CD14-positive monocyte (primary cell): ENCODE measurements around the gene CCDC88C. TPM values are rescaled to one million over a fixed set of nuclear protein-coding genes. Genes with fewer than 3 reads are reported as not detected.

Source experiments
- DNase-seq, 3 donors: peaks; one replicate each; pipeline ENCODE4 v3.0.0-alpha.2; 2011 to 2022
- H2AFZ ChIP-seq: 2 replicates; pipeline ENCODE4 v1.6.0; 2012; ENCODE audit warnings: mild to moderate bottlenecking, low read depth, low read length, inconsistent platforms; ENCODE audit not compliant: insufficient read depth, poor library complexity, severe bottlenecking
- H3K27ac ChIP-seq, 2 donors: 1 replicate in 1 of 2; 2 replicates in 1 of 2; pipeline ENCODE4 v1.5.1; 2012 to 2013; ENCODE audit warnings: low read length in 2 of 2, control low read depth in 1 of 2, inconsistent platforms in 1 of 2, low read depth in 1 of 2, mild to moderate bottlenecking in 1 of 2
- H3K27me3 ChIP-seq, 2 donors: one replicate each; pipeline versions ENCODE4 v1.6.0 to v1.6.1; 2011 to 2013; ENCODE audit warnings: low read length in 2 of 2; ENCODE audit not compliant: control insufficient read depth in 2 of 2, insufficient read depth in 2 of 2
- H3K36me3 ChIP-seq, 2 donors: replicated peaks in 1 of 2; 1 replicate in 1 of 2; 2 replicates in 1 of 2; pipeline versions ENCODE4 v1.5.1 to v1.6.1; 2012 to 2013; ENCODE audit warnings: low read length in 2 of 2, control low read depth in 1 of 2, inconsistent platforms in 1 of 2, mild to moderate bottlenecking in 1 of 2; ENCODE audit not compliant: insufficient read depth in 2 of 2, control insufficient read depth in 1 of 2
- H3K4me1 ChIP-seq, 2 donors: 1 replicate in 1 of 2; 2 replicates in 1 of 2; pipeline versions ENCODE4 v1.5.1 to v1.6.1; 2012 to 2013; ENCODE audit warnings: low read length in 2 of 2, control low read depth in 1 of 2, inconsistent platforms in 1 of 2, mild to moderate bottlenecking in 1 of 2, moderate library complexity in 1 of 2; ENCODE audit not compliant: insufficient read depth in 2 of 2, control insufficient read depth in 1 of 2
- H3K4me2 ChIP-seq: replicated peaks from 2 replicates; pipeline ENCODE3; 2012; ENCODE audit warnings: low read length, moderate library complexity, mild to moderate bottlenecking; ENCODE audit not compliant: poor library complexity, severe bottlenecking; ENCODE audit errors: extremely low read depth
- H3K4me3 ChIP-seq, 3 experiments: fragments of 200-600 bp in 1 of 3; sonication (generic) in 1 of 3; replicated peaks in 1 of 3; 1 replicate in 2 of 3; 2 replicates in 1 of 3; pipeline ENCODE4 v1.5.1; 2011 to 2013; ENCODE audit warnings: low read length in 3 of 3, mild to moderate bottlenecking in 3 of 3, control low read depth in 2 of 3, low read depth in 2 of 3, inconsistent platforms in 1 of 3, moderate library complexity in 1 of 3
- H3K79me2 ChIP-seq: 2 replicates; pipeline ENCODE4 v1.6.0; 2012; ENCODE audit warnings: mild to moderate bottlenecking, control low read depth, inconsistent platforms, low read length, moderate library complexity; ENCODE audit not compliant: insufficient read depth
- H3K9ac ChIP-seq: 2 replicates; pipeline ENCODE4 v1.6.0; 2017; ENCODE audit warnings: low read length, mild to moderate bottlenecking; ENCODE audit not compliant: insufficient read depth, poor library complexity, severe bottlenecking
- H3K9me3 ChIP-seq, 2 donors: replicated peaks in 1 of 2; 1 replicate in 1 of 2; 2 replicates in 1 of 2; pipeline versions ENCODE4 v1.5.1 to v1.6.1; 2012 to 2013; ENCODE audit warnings: low read length in 2 of 2, control low read depth in 1 of 2; ENCODE audit not compliant: control insufficient read depth in 1 of 2, insufficient read depth in 1 of 2
- H4K20me1 ChIP-seq: 2 replicates; pipeline ENCODE4 v1.6.0; 2012; ENCODE audit warnings: mild to moderate bottlenecking, low read length, control low read depth, moderate library complexity; ENCODE audit not compliant: insufficient read depth
- H3K27ac Mint-ChIP-seq, 7 donors: one replicate each; pipeline ENCODE4 v1.8.0; 2020; ENCODE audit warnings: mild to moderate bottlenecking in 7 of 7, mixed read lengths in 7 of 7, moderate library complexity in 6 of 7, inconsistent platforms in 2 of 7
- H3K27me3 Mint-ChIP-seq, 3 donors: one replicate each; pipeline ENCODE4 v1.8.0; 2021 to 2022; ENCODE audit warnings: low read depth in 3 of 3, mild to moderate bottlenecking in 3 of 3, mixed read lengths in 3 of 3, moderate library complexity in 3 of 3, inconsistent platforms in 1 of 3
- H3K36me3 Mint-ChIP-seq, 2 donors: one replicate each; pipeline ENCODE4 v1.8.0; 2020; ENCODE audit warnings: mixed read lengths in 2 of 2, inconsistent platforms in 1 of 2, mild to moderate bottlenecking in 1 of 2
- H3K4me1 Mint-ChIP-seq: one replicate; pipeline ENCODE4 v1.8.0; 2020; ENCODE audit warnings: mild to moderate bottlenecking, mixed read lengths
- H3K4me3 Mint-ChIP-seq, 2 donors: one replicate each; pipeline ENCODE4 v1.8.0; 2020; ENCODE audit warnings: mild to moderate bottlenecking in 2 of 2, mixed read lengths in 2 of 2, moderate library complexity in 1 of 2
- H3K9me3 Mint-ChIP-seq, 7 donors: one replicate each; pipeline ENCODE4 v1.8.0; 2020 to 2022; ENCODE audit warnings: mixed read lengths in 7 of 7, mild to moderate bottlenecking in 6 of 7, moderate library complexity in 6 of 7, inconsistent platforms in 2 of 7
- WGBS: methylation state at CpG from one replicate; pipeline ENCODE4 v1.1.5; 2013; ENCODE audit warnings: missing lambda C conversion rate; ENCODE audit not compliant: insufficient coverage; 5-methylcytosine and 5-hydroxymethylcytosine counted together
- intact Hi-C, 2 donors: fragments of 100-400 bp; cut with micrococcal nuclease; formaldehyde crosslinking; loops; one replicate each; pipeline versions ENCODE4 v1.15.0 to v1.15.1; 2023
- polyA plus RNA-seq, 3 donors: library from polyadenylated mRNA; depleted of rRNA in 1 of 3; unstranded in 2 of 3; stranded (reverse) in 1 of 3; fragments of 300-500 nt in 2 of 3; fragments of >200 nt in 1 of 3; fragmentation: Illumina TruSeq in 2 of 3; gene quantifications; 1 replicate in 2 of 3; 2 replicates in 1 of 3; pipeline ENCODE4 v1.2.3, GENCODE V29; 2012 to 2021
- TF ChIP-seq, protein P1 (sequence below): fragments of 200-600 bp; IDR thresholded peaks from one replicate; pipeline ENCODE4 v1.8.0; 2022; ENCODE audit warnings: antibody characterized with exemption, mild to moderate bottlenecking

Gene CCDC88C
- polyA plus RNA-seq, 3 donors: 11.6 to 69.7 (median 12.3) TPM

DNA sequence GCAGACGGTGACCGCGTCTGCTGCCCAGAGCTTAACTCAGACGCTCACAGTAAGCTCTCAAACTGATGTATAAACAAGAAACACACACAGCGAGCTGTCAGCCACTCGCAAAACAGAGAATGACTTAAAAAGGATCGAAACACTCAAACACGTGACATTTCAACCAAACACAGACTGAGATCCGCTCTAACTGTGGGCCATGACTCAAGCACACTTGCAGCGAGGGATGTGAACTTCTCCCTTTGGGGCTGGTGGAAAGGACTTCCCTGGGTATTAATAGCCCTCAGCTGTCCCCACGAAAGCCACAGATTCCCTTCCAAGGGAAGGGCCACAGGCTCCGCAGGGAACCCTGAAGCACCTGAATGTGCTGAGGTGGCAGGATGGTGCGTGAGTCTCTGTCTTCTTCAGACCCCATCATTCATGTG lies 29.1 kb downstream of the CCDC88C start:
- H3K9me3 Mint-ChIP-seq: no peaks in the 10 kb centered on the region
- TF ChIP-seq, protein P1, sequence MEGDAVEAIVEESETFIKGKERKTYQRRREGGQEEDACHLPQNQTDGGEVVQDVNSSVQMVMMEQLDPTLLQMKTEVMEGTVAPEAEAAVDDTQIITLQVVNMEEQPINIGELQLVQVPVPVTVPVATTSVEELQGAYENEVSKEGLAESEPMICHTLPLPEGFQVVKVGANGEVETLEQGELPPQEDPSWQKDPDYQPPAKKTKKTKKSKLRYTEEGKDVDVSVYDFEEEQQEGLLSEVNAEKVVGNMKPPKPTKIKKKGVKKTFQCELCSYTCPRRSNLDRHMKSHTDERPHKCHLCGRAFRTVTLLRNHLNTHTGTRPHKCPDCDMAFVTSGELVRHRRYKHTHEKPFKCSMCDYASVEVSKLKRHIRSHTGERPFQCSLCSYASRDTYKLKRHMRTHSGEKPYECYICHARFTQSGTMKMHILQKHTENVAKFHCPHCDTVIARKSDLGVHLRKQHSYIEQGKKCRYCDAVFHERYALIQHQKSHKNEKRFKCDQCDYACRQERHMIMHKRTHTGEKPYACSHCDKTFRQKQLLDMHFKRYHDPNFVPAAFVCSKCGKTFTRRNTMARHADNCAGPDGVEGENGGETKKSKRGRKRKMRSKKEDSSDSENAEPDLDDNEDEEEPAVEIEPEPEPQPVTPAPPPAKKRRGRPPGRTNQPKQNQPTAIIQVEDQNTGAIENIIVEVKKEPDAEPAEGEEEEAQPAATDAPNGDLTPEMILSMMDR: no peak
- WGBS: 48% methylated on average over 6 of the region's 13 CpGs
- H3K4me1 Mint-ChIP-seq: peaks cover 81% of the 10 kb centered on the region
- peak overlapping the region in 1 of 2 donors; percentile 71 for H3K4me3 Mint-ChIP-seq
- intact Hi-C loops: loop anchor here in 1 of 2 donors (1.0 kb wide), 1 partner anchor 8 kb away; no protein-coding TSS in a partner anchor
- H3K27me3 ChIP-seq: no peaks in the 10 kb centered on the region
- peaks cover 62 to 68% of the 10 kb centered on the region in 2 donors for H3K4me1 ChIP-seq
- DNase-seq: peak; percentile 83 to 92 (median 90)
- peaks cover 0 to 5% (median 0%) of the 10 kb centered on the region in 3 donors for H3K27me3 Mint-ChIP-seq
- no peaks in the 10 kb centered on the region for H3K9me3 ChIP-seq
- peaks cover 85% of the 10 kb centered on the region for H4K20me1 ChIP-seq
- peaks cover 32 to 47% of the 10 kb centered on the region in 2 donors for H3K36me3 Mint-ChIP-seq
- H3K79me2 ChIP-seq: peaks cover 99% of the 10 kb centered on the region
- H3K36me3 ChIP-seq: peaks cover 2 to 16% of the 10 kb centered on the region in 2 donors
- H2AFZ ChIP-seq: no peak overlapping the region
- H3K9ac ChIP-seq: peak overlapping the region; percentile 45
- peak overlapping the region; percentile 68 for H3K4me2 ChIP-seq
- H3K4me3 ChIP-seq: peak overlapping the region in 1 of 3 experiments; percentile 61
- H3K27ac Mint-ChIP-seq: peak overlapping the region; percentile 81 to 91 (median 90)
- H3K27ac ChIP-seq: peak overlapping the region; percentile 83 to 84

DNA sequence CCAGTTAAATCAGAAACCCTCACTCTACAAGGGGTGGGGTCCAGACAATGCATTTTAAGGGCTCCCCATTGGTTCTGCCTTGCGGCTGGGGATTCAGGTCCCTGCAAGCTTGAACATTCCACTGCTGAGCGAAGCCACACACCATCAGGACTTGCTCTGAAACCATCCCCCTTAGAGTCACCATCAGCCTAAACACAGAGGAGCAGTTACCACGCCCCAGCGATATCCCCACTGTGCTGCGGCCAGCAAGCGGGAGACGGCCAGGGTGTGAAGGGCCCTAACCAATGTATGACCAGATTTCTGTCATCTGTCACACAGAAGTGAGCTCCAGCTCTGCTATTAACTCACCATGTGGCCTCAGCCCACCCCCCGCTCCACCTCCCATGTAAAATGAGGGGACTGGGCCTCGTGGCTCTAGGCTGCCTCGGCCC lies 29.7 kb downstream of the CCDC88C start:
- Mint-ChIP-seq H3K9me3 (no peaks in the 10 kb centered on the region), H3K36me3 (peaks cover 37 to 53% of the 10 kb centered on the region in 2 donors), H3K4me1 (peaks cover 81% of the 10 kb centered on the region), H3K27ac (peak overlapping the region; percentile 81 to 91 (median 90)), H3K4me3 (peak overlapping the region in 1 of 2 donors; percentile 71), H3K27me3 (peaks cover 0 to 5% (median 0%) of the 10 kb centered on the region in 3 donors)
- 94% methylated on average over 10 of the region's 10 CpGs for WGBS
- H3K9me3 ChIP-seq: no peaks in the 10 kb centered on the region
- H3K27ac ChIP-seq: peak overlapping the region; percentile 83 to 84
- H3K9ac ChIP-seq: peak overlapping the region; percentile 45
- intact Hi-C loops: loop anchor here in 1 of 2 donors (1.0 kb wide), 1 partner anchor 8 kb away; no protein-coding TSS in a partner anchor
- H4K20me1 ChIP-seq: peaks cover 86% of the 10 kb centered on the region
- peaks cover 99% of the 10 kb centered on the region for H3K79me2 ChIP-seq
- TF ChIP-seq, protein P1: no peak
- H2AFZ ChIP-seq: no peak overlapping the region
- H3K4me3 ChIP-seq: peak overlapping the region in 1 of 3 experiments; percentile 61
- H3K36me3 ChIP-seq: peaks cover 2 to 21% of the 10 kb centered on the region in 2 donors
- DNase-seq: no peak
- peak overlapping the region; percentile 68 for H3K4me2 ChIP-seq
- H3K27me3 ChIP-seq: no peaks in the 10 kb centered on the region
- peaks cover 59 to 68% of the 10 kb centered on the region in 2 donors for H3K4me1 ChIP-seq
